NT2/D1 (cell line): ENCODE measurements around the gene MAP1B.

ENCODE experiments used
- DNase-seq: peaks from one replicate; pipeline ENCODE4 v3.0.0-alpha.2; 2011; ENCODE audit warnings: low read depth, low spot score
- H3K27me3 ChIP-seq: 2 replicates; pipeline ENCODE4 v1.6.0; 2011; ENCODE audit warnings: mild to moderate bottlenecking; ENCODE audit not compliant: insufficient read length, insufficient read depth
- H3K36me3 ChIP-seq: 2 replicates; pipeline ENCODE4 v1.6.1; 2011; ENCODE audit warnings: mild to moderate bottlenecking, low read length, mixed read lengths; ENCODE audit not compliant: insufficient read depth, insufficient read length
- H3K4me1 ChIP-seq: 2 replicates; pipeline ENCODE4 v1.5.1; 2011; ENCODE audit not compliant: insufficient read depth, insufficient read length
- H3K4me3 ChIP-seq: 2 replicates; pipeline ENCODE4 v1.5.1; 2011; ENCODE audit warnings: low read depth; ENCODE audit not compliant: insufficient read length
- H3K9ac ChIP-seq: 2 replicates; pipeline ENCODE4 v1.6.0; 2011; ENCODE audit warnings: low read depth; ENCODE audit not compliant: insufficient read length
- H3K9me3 ChIP-seq: 2 replicates; pipeline ENCODE4 v1.5.1; 2011; ENCODE audit warnings: mild to moderate bottlenecking, low read length; ENCODE audit not compliant: insufficient read depth
- SUZ12 ChIP-seq: IDR thresholded peaks from 2 replicates; pipeline ENCODE4 v1.6.1; 2011; ENCODE audit not compliant: insufficient read length, insufficient read depth; ENCODE audit errors: extremely low read depth
- YY1 ChIP-seq: IDR thresholded peaks from 2 replicates; pipeline ENCODE4 v1.6.1; 2011; ENCODE audit not compliant: insufficient read length, insufficient read depth
- ZNF274 ChIP-seq: IDR thresholded peaks from 2 replicates; pipeline ENCODE4 v1.6.1; 2011; ENCODE audit warnings: mild to moderate bottlenecking, low read depth, low read length

MAP1B gene

DNA sequence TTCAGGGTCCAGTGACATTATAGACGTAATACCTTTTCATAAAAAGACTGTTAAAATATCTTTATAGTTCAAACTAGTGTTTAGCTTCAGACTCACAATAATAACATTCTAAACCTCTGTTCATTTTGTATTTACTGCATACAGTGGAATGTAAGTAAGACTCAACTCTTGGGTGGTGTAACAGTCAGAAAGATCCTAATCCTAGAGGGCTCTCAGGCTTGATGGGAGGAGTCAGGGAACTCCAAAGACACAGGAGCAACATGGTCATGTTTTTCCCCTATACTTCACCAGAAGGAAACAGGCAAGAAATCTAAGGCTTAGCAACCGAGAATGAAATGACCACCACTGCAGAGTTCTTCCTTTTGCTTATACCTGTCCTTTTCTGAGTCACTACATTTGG is 130.1 kb downstream of the MAP1B start:
- Histone ChIP-seq H3K4me3 (no peak overlapping the region), H3K4me1 (no peaks in the 10 kb centered on the region)

GRCh38 chr5:72237879-72238278 is 130.6 kb downstream of the MAP1B start:
- H3K9ac ChIP-seq = no peak overlapping the region
- no peak for DNase-seq
- no peaks in the 10 kb centered on the region for H3K9me3 ChIP-seq
- peaks cover 43% of the 10 kb centered on the region for H3K36me3 ChIP-seq
- no peaks in the 10 kb centered on the region for H3K27me3 ChIP-seq
- H3K4me1 ChIP-seq = no peaks in the 10 kb centered on the region
- TF ChIP-seq ZNF274 (no peak), YY1 (no peak), SUZ12 (no peak)
- H3K4me3 ChIP-seq = no peak overlapping the region

More for the DNA sequence above, 130.1 kb downstream of the MAP1B start:
- no peaks in the 10 kb centered on the region for H3K9me3 ChIP-seq
- no peak for DNase-seq
- peaks cover 45% of the 10 kb centered on the region for H3K36me3 ChIP-seq
- H3K27me3 ChIP-seq = no peaks in the 10 kb centered on the region
- H3K9ac ChIP-seq = no peak overlapping the region
- TF ChIP-seq SUZ12 (no peak), ZNF274 (no peak), YY1 (no peak)

GRCh38 chr5:72238712-72239445 is 131.6 kb downstream of the MAP1B start:
- H3K27me3 ChIP-seq = no peaks in the 10 kb centered on the region
- no peaks in the 10 kb centered on the region for H3K9me3 ChIP-seq
- no peak overlapping the region for H3K9ac ChIP-seq
- H3K36me3 ChIP-seq = peaks cover 34% of the 10 kb centered on the region
- peak; percentile 23 for DNase-seq
- no peak for TF ChIP-seq ZNF274
- TF ChIP-seq SUZ12 = no peak
- no peak for TF ChIP-seq YY1
- no peak overlapping the region for H3K4me3 ChIP-seq
- no peaks in the 10 kb centered on the region for H3K4me1 ChIP-seq

GRCh38 chr5:72241346-72242003 is 134.2 kb downstream of the MAP1B start:
- Histone ChIP-seq H3K27me3 (no peaks in the 10 kb centered on the region), H3K4me3 (no peak overlapping the region), H3K9me3 (no peaks in the 10 kb centered on the region), H3K36me3 (peaks cover 30% of the 10 kb centered on the region), H3K4me1 (no peaks in the 10 kb centered on the region), H3K9ac (no peak overlapping the region)
- DNase-seq = no peak
- TF ChIP-seq ZNF274 (no peak), SUZ12 (no peak), YY1 (no peak)

DNA sequence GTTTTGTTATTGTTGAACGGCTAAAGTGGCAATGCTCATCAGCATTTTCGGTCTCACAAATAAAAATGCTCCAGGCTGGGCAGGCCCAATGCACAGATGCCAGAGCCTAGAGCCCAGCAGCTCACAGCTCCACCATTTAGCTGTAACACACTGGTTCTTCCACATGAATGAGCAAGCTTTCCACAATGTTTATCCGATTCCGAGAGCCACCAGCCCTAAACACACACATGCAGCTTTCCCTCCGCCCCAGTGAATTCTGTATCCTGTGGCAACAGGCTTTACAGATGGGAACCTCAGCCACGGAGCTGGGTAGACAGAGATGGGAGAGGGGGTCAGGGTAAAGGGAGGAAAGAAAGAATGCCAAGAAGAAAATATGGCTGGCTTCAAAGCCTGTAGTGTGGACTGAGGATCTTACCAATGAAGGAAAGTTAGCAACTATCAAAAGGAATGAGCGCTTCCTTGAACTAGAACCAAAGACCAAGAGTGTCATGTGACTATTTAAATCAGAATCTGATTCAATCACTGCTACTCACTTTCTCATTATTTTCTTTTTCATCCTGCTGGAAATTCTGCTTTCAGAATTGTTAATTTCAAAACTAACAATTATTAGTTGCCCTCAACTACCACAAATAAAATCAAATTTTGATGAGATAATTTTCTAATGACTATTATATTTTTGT is 135.7 kb downstream of the MAP1B start:
- DNase-seq = no peak

DNA sequence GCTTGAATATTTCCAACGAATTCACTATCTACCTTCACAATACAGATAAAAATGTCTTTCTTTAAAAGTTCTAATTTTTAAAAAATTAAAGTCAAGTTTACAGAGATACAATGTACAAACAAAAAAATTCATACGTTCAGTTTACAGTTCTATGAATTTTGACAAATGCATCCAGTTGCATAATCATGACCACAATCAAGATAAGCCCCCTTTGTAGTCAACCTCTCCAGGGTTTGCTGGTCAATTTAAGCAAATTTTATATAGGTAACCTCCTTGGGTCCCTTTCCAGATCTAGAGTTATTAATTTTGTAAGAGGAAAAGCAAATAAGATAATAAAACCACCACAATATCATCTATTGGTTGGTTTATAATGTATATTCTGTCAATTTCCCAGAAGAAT is 136.4 kb downstream of the MAP1B start:
- Histone ChIP-seq H3K27me3 (no peaks in the 10 kb centered on the region), H3K9ac (no peak overlapping the region), H3K4me1 (no peaks in the 10 kb centered on the region), H3K36me3 (peaks cover 14% of the 10 kb centered on the region), H3K9me3 (no peaks in the 10 kb centered on the region), H3K4me3 (no peak overlapping the region)
- DNase-seq = no peak
- no peak for TF ChIP-seq YY1
- no peak for TF ChIP-seq SUZ12
- no peak for TF ChIP-seq ZNF274

More for the DNA sequence above, 135.7 kb downstream of the MAP1B start:
- Histone ChIP-seq H3K9me3 (no peaks in the 10 kb centered on the region), H3K4me1 (no peaks in the 10 kb centered on the region), H3K9ac (no peak overlapping the region), H3K36me3 (peaks cover 17% of the 10 kb centered on the region), H3K27me3 (no peaks in the 10 kb centered on the region), H3K4me3 (no peak overlapping the region)
- TF ChIP-seq YY1 = no peak
- no peak for TF ChIP-seq ZNF274
- no peak for TF ChIP-seq SUZ12

GRCh38 chr5:72244862-72245371 is 137.6 kb downstream of the MAP1B start:
- no peak overlapping the region for H3K9ac ChIP-seq
- no peaks in the 10 kb centered on the region for H3K9me3 ChIP-seq
- H3K4me3 ChIP-seq = no peak overlapping the region
- H3K27me3 ChIP-seq = no peaks in the 10 kb centered on the region
- DNase-seq = peak; percentile 32
- TF ChIP-seq ZNF274 = no peak
- TF ChIP-seq YY1 = no peak
- no peaks in the 10 kb centered on the region for H3K4me1 ChIP-seq
- H3K36me3 ChIP-seq = peaks cover 14% of the 10 kb centered on the region
